ENCODE measurements around the gene TIMM17B.
A peak's percentile ranks its signal among the peaks of the same experiment; 100 is the strongest.

The TIMM17B gene

GRCh38 chrX:48918643-48919340 lies 21.2 kb upstream of the TIMM17B start, which contains the start of gene PIM2:
Gene PIM2 (minus strand): TSS chrX:48919024. CDS start chrX:48918834, 190 bp downstream.
- peak; percentile 97 for DNase-seq (ENCODE audit: low spot score)

- DNase-seq (ENCODE audit: low spot score): no peak
Measured at GRCh38 chrX:48918301-48918642, 20.7 kb upstream of the TIMM17B start.

- peak; percentile 91 for DNase-seq (ENCODE audit: low spot score)
Measured at GRCh38 chrX:48917139-48918001, 19.8 kb upstream of the TIMM17B start.

GRCh38 chrX:48914593-48915493 lies 17.3 kb upstream of the TIMM17B start:
- no peak for DNase-seq (ENCODE audit: low spot score)

- DNase-seq (ENCODE audit: low spot score): no peak
Measured at GRCh38 chrX:48913605-48914366, 16.2 kb upstream of the TIMM17B start.

GRCh38 chrX:48911412-48912182 lies 14.0 kb upstream of the TIMM17B start, which contains the start of gene SLC35A2:
Gene SLC35A2 (minus strand): TSS chrX:48911646. CDS start chrX:48911636, 10 bp downstream.
- peak; percentile 94 for DNase-seq (ENCODE audit: low spot score)

- DNase-seq (ENCODE audit: low spot score): peak; percentile 17
Measured at GRCh38 chrX:48910926-48911411, 13.4 kb upstream of the TIMM17B start.

- DNase-seq (ENCODE audit: low spot score): no peak
Measured at GRCh38 chrX:48909703-48910294, 12.2 kb upstream of the TIMM17B start.

- no peak for DNase-seq (ENCODE audit: low spot score)
Measured at GRCh38 chrX:48908600-48908999, 11.0 kb upstream of the TIMM17B start.

GRCh38 chrX:48905090-48905790 lies 7.7 kb upstream of the TIMM17B start:
- no peak for DNase-seq (ENCODE audit: low spot score)

- no peak for DNase-seq (ENCODE audit: low spot score)
Measured at GRCh38 chrX:48904626-48905025, 7.1 kb upstream of the TIMM17B start.

GRCh38 chrX:48904180-48904579 lies 6.6 kb upstream of the TIMM17B start:
- DNase-seq (ENCODE audit: low spot score): no peak

GRCh38 chrX:48903290-48903689 lies 5.7 kb upstream of the TIMM17B start:
- no peak for DNase-seq (ENCODE audit: low spot score)

GRCh38 chrX:48902776-48903175 lies 5.2 kb upstream of the TIMM17B start:
- DNase-seq (ENCODE audit: low spot score): no peak

GRCh38 chrX:48902135-48902534 lies 4.6 kb upstream of the TIMM17B start:
- DNase-seq (ENCODE audit: low spot score): no peak

GRCh38 chrX:48901069-48901468 lies 3.5 kb upstream of the TIMM17B start:
- DNase-seq (ENCODE audit: low spot score): no peak

- DNase-seq (ENCODE audit: low spot score): no peak
Measured at GRCh38 chrX:48899078-48899410, 1.5 kb upstream of the TIMM17B start.

- DNase-seq (ENCODE audit: low spot score): peak; percentile 89
Measured at GRCh38 chrX:48897157-48897624, 377 bp downstream of the TIMM17B start.

- DNase-seq (ENCODE audit: low spot score): peak; percentile 24
Measured at GRCh38 chrX:48896611-48897011, 957 bp downstream of the TIMM17B start.
